Measurements from ENCODE around the gene PCMT1. TPM values are rescaled to one million over a fixed set of nuclear protein-coding genes. Genes with fewer than 3 reads are reported as not detected.
A peak's percentile ranks its signal among the peaks of the same experiment; 100 is the strongest.

The PCMT1 gene
- total RNA-seq, 3 donors from 2014 or later (not counting 1 experiment from before 2014, with no cell fraction given): 31.7 to 53.6 (median 41.5) TPM

- ATAC-seq (peak in 1 of 3 donors; percentile 55), DNase-seq (no peak)
- no peaks in the 10 kb centered on the region for H3K4me1 ChIP-seq (ENCODE audit: control insufficient read depth, insufficient read depth, low read length)
- peak overlapping the region; percentile 61 to 77 for H3K27ac Mint-ChIP-seq
- no peaks in the 10 kb centered on the region for H3K27me3 Mint-ChIP-seq (ENCODE audit: low read depth in 2 of 2)
- no peaks in the 10 kb centered on the region for H3K27me3 ChIP-seq (ENCODE audit: control insufficient read depth, insufficient read depth, low read length)
- peaks cover 18% of the 10 kb centered on the region in 2 donors for H3K4me1 Mint-ChIP-seq
- intact Hi-C loops (cut with micrococcal nuclease): no loop called here
- no peaks in the 10 kb centered on the region for H3K9me3 ChIP-seq (ENCODE audit: control insufficient read depth, insufficient read depth, low read length)
- H3K36me3 Mint-ChIP-seq: peaks cover 7% of the 10 kb centered on the region
- H3K4me3 ChIP-seq (ENCODE audit: low read length): no peak overlapping the region
- H3K4me3 Mint-ChIP-seq: no peak overlapping the region
- H3K27ac ChIP-seq (ENCODE audit: low read length): no peak overlapping the region
- WGBS (ENCODE audit: insufficient coverage): 57% methylated on average over 4 of the region's 4 CpGs
- no peak for TF ChIP-seq CTCF (IDR thresholded peaks at IDR 0.05)
- no peaks in the 10 kb centered on the region for H3K9me3 Mint-ChIP-seq
- peaks cover 40% of the 10 kb centered on the region for H3K36me3 ChIP-seq (ENCODE audit: control insufficient read depth, insufficient read depth, low read length)
These were observed 21.6 kb upstream of the PCMT1 start for GRCh38 chr6:149727793-149728498.

DNA sequence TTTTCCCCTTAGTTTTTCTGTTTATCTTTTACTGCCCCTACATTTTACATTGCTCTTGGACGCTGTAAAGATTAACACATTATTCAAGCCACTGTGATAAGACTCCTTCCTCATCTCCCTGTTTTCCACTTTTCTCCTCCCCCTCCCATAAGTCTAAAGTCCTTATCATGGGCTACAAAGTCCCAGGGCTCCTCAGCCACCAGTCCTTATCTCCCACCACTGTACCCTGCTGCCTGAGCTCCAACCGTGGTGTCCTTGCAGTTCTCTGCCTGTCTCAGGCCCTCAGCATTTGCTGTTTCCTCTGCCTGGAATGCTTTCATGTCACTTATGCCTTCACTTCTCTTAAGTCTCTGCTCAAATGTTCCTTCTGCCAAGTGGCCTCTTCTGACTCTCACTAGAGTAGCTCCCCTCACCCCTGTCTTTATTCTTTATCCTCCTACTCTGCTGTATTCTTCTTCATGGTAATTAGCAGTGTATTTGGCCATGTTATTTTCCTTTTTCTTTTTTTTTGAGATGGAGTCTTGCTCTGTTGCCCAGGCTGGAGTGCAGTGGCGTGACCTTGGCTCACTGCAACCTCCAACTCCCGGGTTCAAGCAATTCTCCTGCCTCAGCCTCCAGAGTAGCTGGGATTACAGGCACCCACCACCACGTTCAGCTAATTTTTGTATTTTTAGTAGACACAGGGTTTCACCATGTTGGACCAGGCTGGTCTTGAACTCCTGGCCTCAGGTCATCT lies 20.9 kb upstream of the PCMT1 start:
- Mint-ChIP-seq H3K27me3 (ENCODE audit: low read depth in 2 of 2) (no peaks in the 10 kb centered on the region), H3K27ac (peak overlapping the region; percentile 61 to 77), H3K36me3 (peaks cover 7% of the 10 kb centered on the region), H3K9me3 (no peaks in the 10 kb centered on the region), H3K4me3 (no peak overlapping the region), H3K4me1 (peaks cover 18% of the 10 kb centered on the region in 2 donors)
- H3K4me1 ChIP-seq (ENCODE audit: control insufficient read depth, insufficient read depth, low read length): no peaks in the 10 kb centered on the region
- DNase-seq (no peak), ATAC-seq (peak in 1 of 3 donors; percentile 17)
- H3K27me3 ChIP-seq (ENCODE audit: control insufficient read depth, insufficient read depth, low read length): no peaks in the 10 kb centered on the region
- no peak overlapping the region for H3K27ac ChIP-seq (ENCODE audit: low read length)
- H3K36me3 ChIP-seq (ENCODE audit: control insufficient read depth, insufficient read depth, low read length): peaks cover 40% of the 10 kb centered on the region
- intact Hi-C loops (cut with micrococcal nuclease): no loop called here
- no peaks in the 10 kb centered on the region for H3K9me3 ChIP-seq (ENCODE audit: control insufficient read depth, insufficient read depth, low read length)
- WGBS (ENCODE audit: insufficient coverage): 66% methylated on average over 5 of the region's 5 CpGs
- H3K4me3 ChIP-seq (ENCODE audit: low read length): no peak overlapping the region
- no peak for TF ChIP-seq CTCF (IDR thresholded peaks at IDR 0.05)

GRCh38 chr6:149729824-149730223 lies 19.7 kb upstream of the PCMT1 start:
- H3K36me3 ChIP-seq (ENCODE audit: control insufficient read depth, insufficient read depth, low read length): peaks cover 41% of the 10 kb centered on the region

More at GRCh38 chr6:149729824-149730223, 19.7 kb upstream of the PCMT1 start:
- no peak for TF ChIP-seq CTCF (IDR thresholded peaks at IDR 0.05)
- Mint-ChIP-seq H3K36me3 (peaks cover 7% of the 10 kb centered on the region), H3K9me3 (no peaks in the 10 kb centered on the region), H3K27ac (no peak overlapping the region), H3K27me3 (ENCODE audit: low read depth in 2 of 2) (no peaks in the 10 kb centered on the region), H3K4me3 (no peak overlapping the region), H3K4me1 (peaks cover 13% of the 10 kb centered on the region in 2 donors)
- WGBS (ENCODE audit: insufficient coverage): 88% methylated on average over 7 of the region's 8 CpGs
- no peaks in the 10 kb centered on the region for H3K27me3 ChIP-seq (ENCODE audit: control insufficient read depth, insufficient read depth, low read length)
- H3K9me3 ChIP-seq (ENCODE audit: control insufficient read depth, insufficient read depth, low read length): no peaks in the 10 kb centered on the region
- no peaks in the 10 kb centered on the region for H3K4me1 ChIP-seq (ENCODE audit: control insufficient read depth, insufficient read depth, low read length)
- DNase-seq: no peak
- intact Hi-C loops (cut with micrococcal nuclease): no loop called here
- H3K4me3 ChIP-seq (ENCODE audit: low read length): no peak overlapping the region
- no peak for ATAC-seq
- no peak overlapping the region for H3K27ac ChIP-seq (ENCODE audit: low read length)

Data from natural killer cell (primary cell).